Ascending aorta (tissue), 2 donors: ENCODE results near the gene SERPINB1. TPM values are rescaled to one million over a fixed set of nuclear protein-coding genes. Genes with fewer than 3 reads are reported as not detected.

ENCODE experiments used
- DNase-seq, 2 donors: peaks; one replicate each; pipeline ENCODE4 v3.0.0-alpha.2; 2019; ENCODE audit warnings: low spot score in 2 of 2
- H3K27ac ChIP-seq, 2 donors: fragments of 200-600 bp; sonication (generic); one replicate each; pipeline ENCODE4 v1.5.1; 2016 to 2017; ENCODE audit warnings: mild to moderate bottlenecking in 1 of 2
- H3K27me3 ChIP-seq: fragments of 200-600 bp; sonication (generic); one replicate; pipeline ENCODE4 v1.5.1; 2017
- H3K36me3 ChIP-seq, 2 donors: fragments of 200-600 bp; sonication (generic); one replicate each; pipeline ENCODE4 v1.5.1; 2016
- H3K4me1 ChIP-seq, 2 donors: fragments of 200-600 bp; sonication (generic); one replicate each; pipeline ENCODE4 v1.5.1; 2016 to 2017; ENCODE audit warnings: mild to moderate bottlenecking in 1 of 2
- H3K4me3 ChIP-seq, 2 donors: fragments of 200-600 bp; sonication (generic); one replicate each; pipeline ENCODE4 v1.5.1; 2016 to 2017; ENCODE audit warnings: mild to moderate bottlenecking in 1 of 2
- H3K9me3 ChIP-seq, 2 donors: fragments of 200-600 bp; sonication (generic); one replicate each; pipeline ENCODE4 v1.5.1; 2016
- CTCF ChIP-seq, 3 experiments: fragments of 200-600 bp in 2 of 3; fragments of 450-650 bp in 1 of 3; sonication (generic) in 2 of 3; IDR thresholded peaks; one replicate each; pipeline ENCODE4 v1.5.1; 2016 to 2019; ENCODE audit warnings: antibody characterized with exemption in 3 of 3, mild to moderate bottlenecking in 1 of 3, moderate library complexity in 1 of 3
- intact Hi-C: fragments of 100-400 bp; cut with DNase I; formaldehyde crosslinking; loops from one replicate; pipeline ENCODE4 v1.15.1; 2023
- total RNA-seq: library from RNA; depleted of rRNA; stranded (reverse); fragments of >200 nt; gene quantifications from one replicate; pipeline ENCODE4 v1.1.0, GENCODE V29; 2016

SERPINB1 gene
- total RNA-seq, 1 donor from 2014 or later, result 14.0 TPM

- Histone ChIP-seq H3K4me3 (no peak overlapping the region), H3K9me3 (no peaks in the 10 kb centered on the region), H3K4me1 (peaks cover 0 to 3% of the 10 kb centered on the region in 2 donors), H3K27me3 (no peaks in the 10 kb centered on the region), H3K36me3 (no peaks in the 10 kb centered on the region), H3K27ac (no peak overlapping the region)
- DNase-seq, result no peak
- no peak for TF ChIP-seq CTCF (IDR thresholded peaks at IDR 0.05)
- intact Hi-C loops, result no loop called here
Measured at GRCh38 chr6:2870046-2870636, 28.5 kb upstream of the SERPINB1 start.

GRCh38 chr6:2868637-2869036 is 27.0 kb upstream of the SERPINB1 start:
- intact Hi-C loops, result no loop called here
- DNase-seq, result no peak

GRCh38 chr6:2866171-2866846 is 24.6 kb upstream of the SERPINB1 start:
- no peak overlapping the region for H3K27ac ChIP-seq
- no peaks in the 10 kb centered on the region for H3K27me3 ChIP-seq
- no peak overlapping the region for H3K4me3 ChIP-seq
- TF ChIP-seq CTCF (IDR thresholded peaks at IDR 0.05), result no peak
- no peak for DNase-seq
- no peaks in the 10 kb centered on the region for H3K36me3 ChIP-seq
- H3K9me3 ChIP-seq, result no peaks in the 10 kb centered on the region
- H3K4me1 ChIP-seq, result no peaks in the 10 kb centered on the region
- intact Hi-C loops, result no loop called here

More at GRCh38 chr6:2868637-2869036, 27.0 kb upstream of the SERPINB1 start:
- Histone ChIP-seq H3K36me3 (no peaks in the 10 kb centered on the region), H3K4me1 (no peaks in the 10 kb centered on the region), H3K4me3 (no peak overlapping the region), H3K27ac (no peak overlapping the region), H3K27me3 (no peaks in the 10 kb centered on the region), H3K9me3 (no peaks in the 10 kb centered on the region)
- TF ChIP-seq CTCF (IDR thresholded peaks at IDR 0.05), result no peak

- Histone ChIP-seq H3K36me3 (no peaks in the 10 kb centered on the region), H3K4me1 (no peaks in the 10 kb centered on the region), H3K4me3 (no peak overlapping the region), H3K9me3 (no peaks in the 10 kb centered on the region), H3K27ac (no peak overlapping the region), H3K27me3 (no peaks in the 10 kb centered on the region)
- no peak for TF ChIP-seq CTCF (IDR thresholded peaks at IDR 0.05)
- no peak for DNase-seq
- intact Hi-C loops, result no loop called here
Measured at GRCh38 chr6:2865694-2866151, 24.1 kb upstream of the SERPINB1 start.

GRCh38 chr6:2865270-2865669 is 23.6 kb upstream of the SERPINB1 start:
- intact Hi-C loops, result no loop called here
- Histone ChIP-seq H3K27me3 (no peaks in the 10 kb centered on the region), H3K4me3 (no peak overlapping the region), H3K27ac (no peak overlapping the region), H3K9me3 (no peaks in the 10 kb centered on the region), H3K4me1 (no peaks in the 10 kb centered on the region), H3K36me3 (no peaks in the 10 kb centered on the region)
- DNase-seq, result no peak
- TF ChIP-seq CTCF (IDR thresholded peaks at IDR 0.05), result no peak
